Umbilical cord (tissue), 2 donors: ENCODE results near the gene DNM3. TPM values are rescaled to one million over a fixed set of nuclear protein-coding genes. Genes with fewer than 3 reads are reported as not detected.

ENCODE experiments used
- DNase-seq: peaks from one replicate; pipeline ENCODE4 v3.0.0-alpha.2; 2015; ENCODE audit warnings: low spot score
- total RNA-seq: library from RNA; depleted of rRNA; stranded (reverse); fragments of >200 nt; gene quantifications from one replicate; pipeline ENCODE4 v1.2.3, GENCODE V29; 2014; ENCODE audit warnings: low replicate concordance; ENCODE audit not compliant: insufficient read depth

The DNM3 gene
- total RNA-seq, 1 donor from 2014 or later, result 6.7 TPM

GRCh38 chr1:172172352-172172831 lies 331.1 kb downstream of the DNM3 start:
- DNase-seq, result no peak

GRCh38 chr1:172176206-172176605 lies 334.9 kb downstream of the DNM3 start:
- DNase-seq, result no peak

GRCh38 chr1:172177849-172178248 lies 336.6 kb downstream of the DNM3 start:
- DNase-seq, result no peak

GRCh38 chr1:172178886-172179285 lies 337.6 kb downstream of the DNM3 start:
- peak; percentile 96 for DNase-seq

- DNase-seq, result no peak
Observed at GRCh38 chr1:172179918-172180317, 338.6 kb downstream of the DNM3 start.

- peak; percentile 85 for DNase-seq
Observed at GRCh38 chr1:172180501-172181285, 339.4 kb downstream of the DNM3 start.

GRCh38 chr1:172184506-172185191 lies 343.4 kb downstream of the DNM3 start:
- DNase-seq, result no peak

- DNase-seq, result peak; percentile 62
Observed at GRCh38 chr1:172185211-172185610, 343.9 kb downstream of the DNM3 start.

- no peak for DNase-seq
Observed at GRCh38 chr1:172185996-172186395, 344.7 kb downstream of the DNM3 start.

GRCh38 chr1:172201572-172201971 lies 360.3 kb downstream of the DNM3 start:
- no peak for DNase-seq

- DNase-seq, result no peak
Observed at GRCh38 chr1:172203135-172203823, 362.0 kb downstream of the DNM3 start.

GRCh38 chr1:172203902-172204301 lies 362.6 kb downstream of the DNM3 start:
- no peak for DNase-seq

GRCh38 chr1:172206256-172206655 lies 365.0 kb downstream of the DNM3 start:
- no peak for DNase-seq

GRCh38 chr1:172208635-172209034 lies 367.3 kb downstream of the DNM3 start:
- DNase-seq, result no peak

- peak; percentile 68 for DNase-seq
Observed at GRCh38 chr1:172211221-172211620, 369.9 kb downstream of the DNM3 start.

GRCh38 chr1:172212124-172212523 lies 370.8 kb downstream of the DNM3 start:
- DNase-seq, result peak; percentile 36

- DNase-seq, result no peak
Observed at GRCh38 chr1:172215006-172215405, 373.7 kb downstream of the DNM3 start.

GRCh38 chr1:172219966-172220365 lies 378.7 kb downstream of the DNM3 start:
- peak; percentile 87 for DNase-seq

- peak; percentile 25 for DNase-seq
Observed at GRCh38 chr1:172220376-172220775, 379.1 kb downstream of the DNM3 start.

GRCh38 chr1:172221436-172221835 lies 380.1 kb downstream of the DNM3 start:
- DNase-seq, result no peak

- no peak for DNase-seq
Observed at GRCh38 chr1:172224871-172225270, 383.6 kb downstream of the DNM3 start.

- no peak for DNase-seq
Observed at GRCh38 chr1:172229942-172230341, 388.6 kb downstream of the DNM3 start.
